GM18873 (cell line): Measurements from ENCODE around the gene KMT5C.

Source experiments
- ATAC-seq: cut with Tn5 transposase; IDR thresholded peaks from one replicate; pipeline ENCODE4 v1.9.1; 2021; ENCODE audit warnings: mild to moderate bottlenecking, moderate library complexity, moderate number of reproducible peaks; ENCODE audit not compliant: unreplicated experiment, low FRiP score

The KMT5C gene

DNA sequence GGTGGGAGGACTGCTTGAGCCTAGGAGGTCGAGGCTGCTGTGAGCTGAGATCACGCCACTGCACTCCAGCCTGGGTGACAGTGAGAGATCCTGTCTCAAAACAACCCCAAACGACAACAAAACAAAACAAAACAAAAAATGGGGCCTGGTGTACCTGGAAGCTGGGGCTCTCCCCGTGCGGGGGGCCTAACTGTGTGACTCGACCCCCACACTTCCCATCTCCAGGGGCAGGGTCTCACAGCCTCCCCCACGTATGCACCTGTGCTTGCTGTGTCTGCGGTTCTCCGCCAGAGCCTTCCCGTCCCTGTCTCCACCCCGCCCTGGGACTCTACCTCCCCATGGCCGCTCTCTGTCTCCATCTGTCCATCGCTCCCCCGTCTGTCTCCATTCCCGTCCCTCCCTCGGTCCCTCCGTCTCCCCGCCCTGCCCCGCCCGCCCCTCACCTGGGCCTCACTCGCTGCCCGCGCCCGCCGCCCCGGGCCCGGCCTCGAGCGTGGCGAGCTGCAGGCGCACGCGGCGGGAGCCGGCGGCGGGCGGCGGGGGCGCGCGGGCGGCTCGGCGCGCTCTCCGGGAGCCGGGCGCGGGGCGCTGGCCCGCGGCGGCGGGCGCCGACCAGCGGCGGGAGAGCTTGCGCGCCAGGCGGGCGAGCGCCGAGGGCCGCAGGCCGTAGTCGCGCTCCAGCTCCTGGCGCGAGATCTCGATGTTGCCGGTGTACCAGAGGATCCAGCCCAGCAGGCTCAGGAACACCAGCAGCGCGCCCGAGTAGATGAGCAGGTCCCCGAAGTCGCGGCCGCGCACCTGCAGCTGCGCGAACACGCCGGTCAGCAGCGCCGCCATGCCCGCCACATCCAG lies 43.8 kb downstream of the KMT5C start:
- no peak for ATAC-seq

- no peak for ATAC-seq
Measured at GRCh38 chr19:55384131-55384919, 44.6 kb downstream of the KMT5C start, which contains the start of gene TMEM238. TMEM238 (minus strand) TSS chr19:55384292; CDS start chr19:55384259, 33 bp downstream.

GRCh38 chr19:55384920-55385723 lies 45.4 kb downstream of the KMT5C start:
- peak; percentile 52 for ATAC-seq

DNA sequence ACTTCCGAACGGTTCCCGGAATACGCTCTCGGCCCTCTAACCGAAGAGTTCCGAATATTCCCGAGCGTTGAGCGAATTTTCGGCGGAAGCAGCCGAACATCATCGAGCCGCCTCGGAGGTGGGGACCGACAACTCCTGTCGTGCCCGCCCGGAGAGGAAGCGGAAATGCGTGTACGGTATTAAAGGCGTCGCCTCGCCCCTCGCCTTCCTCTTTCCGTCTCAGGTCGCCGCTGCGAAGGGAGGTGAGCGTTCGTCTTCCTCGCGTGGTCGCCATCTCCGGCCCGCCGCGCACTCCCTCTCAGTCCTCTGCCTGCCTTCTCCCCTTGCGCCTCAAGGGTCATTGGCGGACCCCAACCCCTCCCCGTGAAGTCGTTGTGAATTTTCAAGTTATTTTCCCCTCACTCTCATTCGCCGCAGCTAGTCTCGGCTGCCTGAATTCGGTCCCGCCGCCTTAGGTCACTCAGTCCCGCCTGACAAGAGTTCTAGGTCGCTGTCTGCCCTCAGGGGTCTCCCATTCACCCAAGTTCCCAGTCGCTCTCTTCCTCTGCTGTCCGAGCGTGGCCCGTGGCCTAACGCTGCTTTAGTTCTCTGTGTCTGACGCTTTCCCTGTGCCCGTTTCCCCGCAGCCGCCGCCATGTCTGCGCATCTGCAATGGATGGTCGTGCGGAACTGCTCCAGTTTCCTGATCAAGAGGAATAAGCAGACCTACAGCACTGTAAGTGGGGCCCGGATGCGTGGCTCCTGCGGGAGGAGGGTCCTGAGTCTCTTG lies 46.2 kb downstream of the KMT5C start, which contains the start of gene RPL28:
RPL28 (plus strand) TSS at position 209 of the 769 bp plus-strand sequence; CDS start at position 635, 426 bp downstream.
- peak; percentile 66 for ATAC-seq

DNA sequence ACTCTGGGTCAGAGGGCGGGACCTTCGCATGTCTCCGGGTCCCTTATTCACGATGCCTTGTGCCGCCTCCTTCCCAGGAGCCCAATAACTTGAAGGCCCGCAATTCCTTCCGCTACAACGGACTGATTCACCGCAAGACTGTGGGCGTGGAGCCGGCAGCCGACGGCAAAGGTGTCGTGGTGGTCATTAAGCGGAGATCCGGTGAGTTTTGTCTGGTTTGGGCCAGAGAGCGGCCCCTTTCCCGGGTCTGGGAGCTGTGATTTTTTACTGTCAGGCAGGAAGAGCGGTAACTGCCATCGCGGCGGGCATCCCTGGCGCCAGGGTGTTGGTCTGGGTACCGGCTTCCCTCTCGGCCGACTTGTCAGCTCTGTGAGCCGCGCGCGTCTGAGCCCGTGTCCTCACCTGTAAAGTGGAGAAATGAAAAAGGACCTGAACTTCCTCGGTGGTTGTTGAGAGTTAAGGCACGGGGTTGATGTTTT lies 46.9 kb downstream of the KMT5C start:
- no peak for ATAC-seq

- no peak for ATAC-seq
Measured at GRCh38 chr19:55387736-55388497, 48.2 kb downstream of the KMT5C start.

GRCh38 chr19:55389386-55390317 lies 50.0 kb downstream of the KMT5C start:
- no peak for ATAC-seq

DNA sequence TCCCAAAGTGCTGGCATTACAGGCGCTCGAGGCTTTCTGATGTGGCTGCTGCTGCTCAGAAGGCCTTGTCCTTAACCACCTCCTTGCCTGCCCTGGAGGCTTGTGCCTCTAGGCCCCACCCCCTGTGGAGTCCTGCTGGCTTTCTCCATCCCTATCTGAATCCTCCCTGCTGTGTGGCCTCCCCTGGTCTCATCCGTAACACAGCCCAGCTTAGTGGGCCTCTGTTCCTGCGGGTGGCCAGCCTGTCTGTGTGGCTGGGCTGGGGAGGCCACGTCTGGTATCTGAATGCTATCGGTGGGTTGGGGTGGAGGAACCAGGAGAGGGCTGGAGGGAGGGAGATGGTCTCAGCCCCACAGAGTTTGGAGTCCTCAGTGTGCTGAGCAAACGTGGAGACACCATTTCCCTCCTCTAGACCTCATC lies 50.8 kb downstream of the KMT5C start:
- ATAC-seq = no peak

- no peak for ATAC-seq
Measured at GRCh38 chr19:55391191-55391670, 51.6 kb downstream of the KMT5C start.

GRCh38 chr19:55391702-55392615 lies 52.3 kb downstream of the KMT5C start:
- no peak for ATAC-seq

DNA sequence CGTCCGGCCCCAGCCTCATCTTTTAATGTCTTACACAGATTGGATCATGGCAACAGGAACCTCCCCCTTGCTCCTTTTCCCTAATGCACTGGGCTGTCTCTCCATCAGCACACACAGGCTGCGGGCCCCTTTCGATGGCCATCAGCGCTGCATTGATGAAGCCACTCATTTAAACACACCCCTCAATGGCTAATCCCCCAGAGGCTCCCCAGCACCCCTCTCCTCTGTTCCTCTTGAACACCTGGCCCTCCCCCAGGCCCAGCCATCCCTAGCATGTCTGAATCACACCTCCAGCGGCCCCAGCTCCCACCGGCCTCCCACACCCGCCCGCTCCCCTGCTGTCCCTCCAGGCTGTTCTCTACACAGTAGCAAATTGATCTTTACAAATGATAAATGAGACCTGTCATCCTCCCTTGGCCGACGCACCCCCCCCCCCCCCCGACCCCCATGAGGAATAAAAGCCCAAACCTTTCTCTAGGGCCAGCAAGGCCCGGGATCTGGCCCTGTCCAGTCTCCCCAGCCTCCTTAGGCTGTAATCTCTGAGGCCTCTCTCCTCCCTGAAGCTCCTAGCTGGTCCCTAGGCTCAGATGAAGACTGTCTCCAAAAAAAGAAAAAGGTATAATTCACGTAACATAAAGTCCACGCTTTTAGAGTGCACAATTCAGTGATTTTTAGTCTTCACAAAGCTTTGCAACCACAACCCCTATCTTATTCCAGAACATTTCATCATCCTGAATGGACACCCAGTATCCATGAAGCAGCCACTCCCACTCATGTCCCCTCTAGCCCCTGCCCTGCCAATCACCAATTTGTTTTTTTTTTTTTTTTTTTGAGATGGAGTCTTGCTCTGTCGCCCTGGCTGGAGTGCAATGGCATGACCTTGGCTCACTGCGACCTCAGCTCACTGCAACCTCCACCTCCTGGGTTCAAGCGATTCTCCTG lies 53.4 kb downstream of the KMT5C start:
- no peak for ATAC-seq
